HG03108 (cell line): ENCODE results near the gene SPON2.

Experiments used
- ATAC-seq: cut with Tn5 transposase; IDR thresholded peaks from one replicate; pipeline ENCODE4 v1.9.1; 2021; ENCODE audit warnings: moderate library complexity; ENCODE audit not compliant: unreplicated experiment

Gene SPON2

DNA sequence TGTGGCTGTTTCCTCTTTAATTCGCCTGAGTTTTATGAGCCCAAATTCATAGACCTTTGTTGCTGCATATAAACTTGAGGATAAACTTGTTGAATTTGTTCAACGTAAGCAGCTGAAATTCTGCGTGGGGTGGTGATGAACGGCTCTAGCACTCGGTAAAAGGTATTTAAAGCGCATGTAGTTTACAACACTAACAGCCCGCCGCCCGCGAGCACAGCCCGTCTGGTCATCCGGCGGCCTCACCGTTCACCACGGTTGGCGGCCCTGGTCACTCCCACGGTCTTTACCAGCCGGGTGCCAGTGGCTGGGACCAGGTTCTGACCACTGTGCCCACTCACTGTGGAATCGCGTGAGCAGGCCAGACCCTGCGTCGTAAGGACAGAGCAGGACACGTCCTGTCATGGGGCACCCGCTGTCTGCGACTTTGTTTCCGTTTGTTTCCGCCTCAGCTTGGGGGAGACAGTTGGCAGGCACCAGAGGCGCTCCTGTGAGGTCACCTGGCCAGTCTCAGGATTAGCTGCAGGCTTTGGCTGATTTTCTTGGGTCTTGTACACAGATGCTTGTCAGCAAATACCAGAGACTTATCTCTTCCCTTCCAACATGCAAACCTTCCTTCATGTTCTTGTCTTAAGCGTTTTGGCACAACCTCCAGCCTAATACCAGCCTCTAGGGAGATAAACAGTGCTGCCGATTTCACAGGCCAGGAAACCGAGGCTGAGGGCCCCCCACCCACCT, 36.8 kb upstream of the SPON2 start:
- ATAC-seq: no peak

DNA sequence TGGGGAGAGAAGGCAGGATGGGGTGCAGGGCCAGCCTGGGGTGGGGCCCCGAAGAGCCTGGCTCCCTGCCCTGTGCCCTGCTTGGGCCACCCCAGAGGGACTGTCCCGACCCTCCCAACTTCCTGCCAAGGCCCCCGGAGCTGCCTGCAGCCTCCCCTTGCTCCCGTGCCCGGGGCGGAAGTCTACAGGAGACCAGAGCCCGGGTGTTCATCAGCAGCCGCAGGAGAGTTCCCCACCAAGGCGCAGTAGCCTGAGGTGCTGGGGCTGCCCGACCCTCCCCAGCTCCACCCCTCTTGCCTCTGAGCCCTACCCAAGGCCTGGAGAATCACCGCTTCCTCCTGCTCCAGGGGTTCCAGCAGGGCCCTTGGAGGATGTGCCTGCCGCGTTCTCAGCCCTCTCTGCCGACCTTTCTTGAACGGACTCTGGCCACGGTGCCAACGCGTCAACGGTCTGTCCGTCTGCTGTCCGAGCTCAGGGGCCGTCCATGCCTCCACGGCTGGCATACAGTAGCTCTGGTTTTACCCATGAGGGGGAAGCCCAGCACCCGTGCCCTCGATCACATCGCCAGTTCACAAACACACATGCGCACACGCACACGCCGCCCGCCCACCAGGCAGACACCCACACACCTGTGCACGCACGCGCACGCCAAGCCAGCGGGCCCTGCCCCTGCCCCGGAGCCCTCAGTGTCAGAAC, 36.0 kb upstream of the SPON2 start:
- no peak for ATAC-seq

DNA sequence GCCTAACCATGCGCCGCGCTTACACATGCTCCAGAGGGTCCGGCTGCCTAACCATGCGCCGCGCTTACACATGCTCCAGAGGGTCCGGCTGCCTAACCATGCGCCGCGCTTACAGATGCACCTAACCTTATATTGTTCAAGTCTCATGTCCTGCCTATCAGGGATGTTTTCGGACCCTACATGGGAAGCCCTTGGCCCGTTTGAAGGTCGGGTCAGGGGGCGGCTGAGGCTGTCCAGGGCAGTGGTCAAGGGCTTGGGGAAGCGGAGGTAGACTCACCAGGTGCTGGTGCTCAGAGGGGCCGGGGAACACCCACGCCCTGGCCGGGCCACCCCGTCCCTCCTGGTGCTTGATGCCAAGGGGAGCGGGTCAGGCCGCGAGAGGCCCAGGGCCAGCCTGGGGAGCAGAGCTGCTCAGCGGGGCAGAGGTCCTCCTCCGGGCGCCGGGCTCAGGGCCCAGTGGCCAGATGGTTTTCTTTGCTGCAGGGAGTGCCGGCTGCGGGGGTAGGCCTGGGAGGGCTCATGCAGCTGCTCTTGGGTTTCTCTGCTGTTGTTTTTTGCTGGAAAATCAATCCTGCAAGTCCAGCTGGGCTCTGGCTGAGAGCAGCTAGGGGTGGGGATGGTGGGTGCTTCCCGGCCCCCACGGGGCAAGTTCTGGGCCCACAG, 35.4 kb upstream of the SPON2 start:
- no peak for ATAC-seq

DNA sequence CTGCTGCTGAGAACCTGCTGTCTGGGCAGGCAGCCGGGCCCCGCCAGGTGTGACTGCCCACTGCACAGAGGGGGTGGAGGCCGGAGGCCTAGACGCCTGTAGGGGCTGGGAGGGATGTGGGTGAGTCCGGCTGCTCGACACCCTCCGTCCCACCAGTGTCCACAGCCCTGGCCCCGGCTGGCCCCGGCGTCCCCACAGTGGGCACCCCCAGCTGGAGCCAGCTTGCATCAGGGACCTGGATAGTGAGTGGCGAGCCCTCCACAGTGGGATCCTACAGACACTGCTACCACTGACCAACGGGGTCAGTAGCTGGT, 34.7 kb upstream of the SPON2 start:
- no peak for ATAC-seq

DNA sequence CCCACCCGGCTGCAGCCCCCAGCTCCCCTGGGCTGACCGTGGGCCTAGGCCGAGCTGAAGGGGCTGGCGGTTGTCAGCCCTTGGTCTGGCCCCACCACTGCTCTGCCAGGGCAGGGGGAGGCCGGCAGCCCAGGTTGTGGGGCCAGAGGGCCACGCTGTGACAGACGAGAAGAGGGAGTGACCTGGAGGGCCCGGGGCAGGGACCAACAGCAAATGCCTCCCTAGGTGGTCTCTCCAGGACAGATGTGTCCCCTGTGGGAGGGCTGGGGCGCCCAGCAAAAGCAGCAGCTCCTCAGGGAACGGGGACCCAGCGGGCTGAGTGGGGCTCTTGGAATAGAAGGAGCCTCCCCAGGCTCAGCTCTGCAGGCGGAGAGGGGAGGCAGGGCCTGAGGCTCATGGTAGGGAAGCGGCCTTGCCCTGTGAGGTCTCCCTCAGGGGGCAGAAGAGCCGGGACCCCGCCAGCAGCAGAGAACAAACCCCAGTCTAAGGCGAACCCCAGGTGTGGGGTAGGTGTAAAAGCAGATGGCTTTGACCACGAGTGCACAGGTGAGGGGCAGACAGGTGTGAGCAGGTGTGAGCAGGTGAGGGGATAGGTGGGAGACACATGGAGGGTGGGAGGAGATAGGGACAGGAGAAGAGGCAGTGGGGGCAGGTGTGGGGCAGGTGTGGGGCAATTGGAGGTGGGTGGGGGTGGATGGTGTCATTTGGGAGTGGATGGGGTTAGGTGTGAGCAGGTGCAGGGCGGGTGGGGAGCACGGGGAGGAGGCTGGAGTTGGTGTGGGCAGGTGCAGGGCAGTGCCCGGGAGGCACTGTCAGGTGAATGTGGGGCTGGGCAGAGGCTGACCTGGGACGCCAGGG, 34.1 kb upstream of the SPON2 start:
- no peak for ATAC-seq

DNA sequence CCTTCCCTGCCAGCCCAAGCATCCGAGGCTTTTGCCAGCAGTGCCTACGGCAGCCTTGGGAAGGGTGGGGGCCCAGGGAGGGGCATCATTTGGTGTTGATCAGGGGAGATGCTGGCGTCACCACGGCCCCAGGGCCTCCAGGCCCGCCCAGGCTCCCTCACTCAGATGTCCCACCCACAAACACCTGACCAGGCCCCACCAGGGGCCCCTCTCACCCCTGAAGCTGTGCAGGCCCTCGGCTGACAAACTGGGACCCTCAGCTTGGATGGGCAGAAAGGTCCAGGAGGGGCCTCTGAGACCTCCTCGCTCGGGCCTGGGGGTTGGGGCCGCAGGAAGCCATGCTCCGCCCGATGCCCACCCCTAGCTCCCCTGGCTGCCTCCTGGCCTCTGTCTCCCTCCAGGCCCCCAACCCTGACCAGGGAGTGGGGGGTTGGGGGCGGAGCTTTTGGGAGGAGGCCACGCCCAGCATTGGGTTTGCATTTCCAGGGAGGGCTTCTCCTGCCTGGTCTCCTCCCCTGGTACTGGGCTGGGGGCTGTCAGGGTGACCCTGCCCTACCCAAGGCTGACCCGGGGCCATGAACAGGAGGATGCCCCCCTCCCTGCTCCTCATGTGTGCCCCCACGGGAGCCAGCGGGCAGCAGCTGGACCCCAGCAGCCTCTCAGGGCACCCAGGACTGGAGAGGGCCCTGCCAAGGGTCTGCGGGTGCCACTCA, 33.4 kb upstream of the SPON2 start:
- ATAC-seq: no peak

DNA sequence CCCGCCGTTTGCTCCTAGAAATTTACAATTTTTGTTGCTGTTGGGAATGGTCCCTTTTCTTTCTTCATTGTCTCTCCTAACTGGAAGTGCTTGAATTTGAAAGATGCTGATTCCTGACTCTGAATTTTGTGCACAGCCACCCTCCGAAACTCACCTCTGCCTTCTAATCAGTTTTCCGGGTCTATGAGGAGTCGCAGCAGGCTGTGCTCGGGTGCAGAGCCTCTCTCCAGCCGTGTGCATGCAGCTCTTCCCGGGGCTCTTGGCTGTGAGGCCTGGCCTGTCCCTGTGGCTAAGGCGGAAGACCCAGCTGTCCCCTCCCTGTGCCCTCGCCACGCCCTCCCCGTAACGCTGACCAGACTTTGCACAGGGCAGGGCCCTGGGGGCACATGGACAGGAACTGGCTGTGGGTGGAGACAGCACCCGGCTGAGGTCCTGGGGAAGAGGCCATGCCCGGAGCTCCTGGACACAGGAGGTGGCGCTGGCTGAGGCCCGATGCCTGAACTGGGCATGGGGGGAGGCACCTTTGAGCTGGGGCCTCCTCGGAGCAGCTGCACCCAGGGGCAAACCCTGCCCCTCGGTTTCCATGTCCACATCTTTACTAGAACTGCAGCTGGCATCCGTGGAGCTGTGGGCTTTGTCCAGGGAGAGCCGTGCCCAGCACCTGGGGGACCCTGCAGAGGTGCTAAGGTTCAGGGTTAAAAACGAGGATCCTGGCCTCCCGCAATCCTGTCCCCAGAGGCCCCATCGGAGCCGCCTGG, 32.6 kb upstream of the SPON2 start:
- ATAC-seq: no peak

DNA sequence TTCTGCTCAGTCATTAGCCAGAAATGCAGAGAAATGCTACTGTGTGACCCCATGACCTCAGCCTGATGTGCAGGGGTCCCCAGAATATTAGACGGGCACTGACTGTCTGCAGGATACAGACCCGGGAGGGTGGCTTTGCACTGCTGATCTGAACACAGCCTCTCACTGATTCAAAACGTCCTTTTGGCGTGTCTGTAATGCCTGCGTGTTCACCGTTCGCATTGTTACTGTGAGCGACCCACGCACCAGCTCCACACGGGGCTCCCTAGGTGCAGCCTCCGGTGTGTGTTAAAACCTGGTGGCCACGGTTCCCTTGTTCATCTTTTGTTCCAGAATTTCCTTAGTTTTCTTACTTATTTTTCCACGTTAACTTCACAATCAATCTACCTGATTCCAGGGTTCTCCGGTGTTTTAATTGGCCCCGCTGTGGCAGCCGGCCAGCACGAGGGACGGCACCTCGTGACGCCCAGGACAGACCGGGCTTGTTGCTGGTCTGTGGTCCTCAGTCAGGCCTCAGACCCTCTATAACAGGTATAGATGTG, 32.0 kb upstream of the SPON2 start:
- ATAC-seq: no peak

DNA sequence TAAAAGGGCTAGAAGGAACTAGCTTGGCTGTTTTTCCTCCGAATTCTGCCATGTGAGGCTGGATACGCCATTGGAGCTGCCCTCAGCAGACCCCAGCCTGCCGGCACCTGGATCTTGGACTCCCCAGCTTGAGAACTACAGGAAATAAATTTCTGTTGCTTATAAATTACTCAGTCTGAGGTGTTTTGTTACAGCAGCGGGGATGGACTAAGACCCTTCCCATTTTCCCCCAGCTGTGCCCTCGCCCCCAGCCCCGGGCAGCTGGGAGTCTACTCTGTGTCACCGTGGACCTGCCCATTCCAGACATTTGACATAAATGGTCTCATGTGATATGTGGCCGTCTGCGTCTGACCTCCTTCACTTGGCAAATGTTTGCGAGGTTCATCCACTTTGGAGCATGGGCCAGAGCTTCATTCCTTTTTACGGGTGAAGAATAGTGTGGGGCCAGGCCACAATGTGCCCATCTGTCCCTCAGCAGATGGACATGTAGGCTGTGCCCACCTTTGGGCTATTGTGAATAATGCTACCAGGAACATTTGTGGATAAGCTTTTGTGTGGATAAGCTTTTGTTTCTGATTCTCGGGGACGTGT, 30.7 kb upstream of the SPON2 start:
- ATAC-seq: no peak

DNA sequence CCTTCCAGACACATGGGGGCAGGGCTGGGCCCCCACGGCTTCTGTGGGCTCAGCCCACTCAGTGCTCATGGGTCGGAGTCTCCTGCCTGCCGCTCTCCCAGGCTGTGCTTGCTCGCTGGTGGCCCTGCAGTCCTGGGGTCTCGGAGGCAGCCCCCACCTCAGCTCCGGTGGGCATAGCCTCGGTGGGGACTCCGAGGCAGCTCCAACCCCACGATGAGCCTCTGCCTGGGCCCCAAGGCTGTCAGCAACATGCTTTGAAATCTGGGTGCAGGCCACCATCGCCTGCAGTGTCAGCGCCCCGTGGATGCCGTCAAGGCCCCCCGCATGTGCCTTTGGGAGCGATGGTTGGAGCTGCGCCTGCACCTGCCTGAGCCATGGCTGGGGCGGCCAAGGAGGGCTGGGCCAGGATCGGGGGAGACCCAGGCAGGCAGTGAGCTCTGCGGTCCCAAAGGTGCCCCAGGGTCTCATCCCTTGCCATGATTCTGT, 30.2 kb upstream of the SPON2 start:
- ATAC-seq: no peak

DNA sequence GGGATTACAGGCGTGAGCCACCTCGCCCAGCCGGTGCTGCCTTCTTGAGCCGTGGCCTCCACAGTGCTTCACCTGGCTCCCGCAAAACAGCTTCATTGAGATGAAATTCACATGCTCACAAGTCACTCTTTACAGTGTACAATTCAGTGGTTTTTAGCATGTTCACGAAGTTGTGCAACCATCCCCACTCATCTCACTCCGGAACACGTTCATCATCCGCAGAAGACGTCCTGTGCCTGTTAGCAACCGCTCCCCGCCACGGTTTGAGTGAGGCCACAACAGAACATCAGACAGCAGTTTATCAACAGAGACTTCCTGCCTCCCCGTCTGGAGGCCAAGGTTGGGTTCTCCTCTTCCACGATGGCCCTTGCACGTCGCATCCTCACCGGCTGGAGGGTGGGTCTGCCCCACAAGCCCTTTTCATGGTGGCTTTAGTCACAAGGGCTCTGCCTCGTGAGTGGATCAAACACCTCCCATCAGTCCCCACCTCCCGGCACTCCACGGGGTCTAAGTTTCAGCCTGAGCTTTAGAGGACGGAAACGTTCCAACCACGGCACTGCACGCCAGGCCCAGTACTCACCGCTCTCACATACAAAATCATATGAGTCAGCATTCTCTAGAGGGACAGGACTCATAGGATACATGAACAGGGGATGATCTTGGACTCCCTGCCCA, 29.6 kb upstream of the SPON2 start:
- ATAC-seq: peak; percentile 29

DNA sequence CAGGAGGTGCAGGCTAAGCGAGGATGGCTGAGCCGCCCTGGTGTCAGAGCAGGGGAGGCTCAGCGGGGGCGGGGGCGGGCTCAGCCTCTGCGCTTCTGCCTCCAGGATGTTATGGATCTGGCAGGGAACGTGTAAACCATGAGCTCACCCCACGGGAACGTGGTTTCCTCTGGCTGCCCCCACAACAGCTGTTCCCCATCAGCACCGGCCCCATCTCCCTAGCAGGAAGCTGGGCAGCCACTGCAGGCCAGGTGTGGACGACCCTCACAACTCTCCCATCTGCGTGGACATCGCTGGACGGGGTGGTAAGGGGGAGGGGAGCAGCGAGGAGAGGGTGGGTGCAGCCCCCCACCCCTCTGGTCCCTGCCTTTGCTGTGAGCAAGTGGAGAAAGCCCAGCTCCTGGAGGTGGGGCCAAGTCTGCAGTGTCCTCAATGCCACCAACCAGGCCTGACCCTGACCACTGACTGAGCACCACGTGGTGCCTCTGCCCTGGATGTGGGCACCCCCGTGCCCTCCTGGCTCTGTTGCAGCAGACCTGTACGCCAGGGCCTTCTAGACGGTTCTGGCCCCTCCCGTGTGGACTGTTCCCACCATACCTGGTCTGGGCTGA, 28.1 kb upstream of the SPON2 start:
- peak; percentile 10 for ATAC-seq

DNA sequence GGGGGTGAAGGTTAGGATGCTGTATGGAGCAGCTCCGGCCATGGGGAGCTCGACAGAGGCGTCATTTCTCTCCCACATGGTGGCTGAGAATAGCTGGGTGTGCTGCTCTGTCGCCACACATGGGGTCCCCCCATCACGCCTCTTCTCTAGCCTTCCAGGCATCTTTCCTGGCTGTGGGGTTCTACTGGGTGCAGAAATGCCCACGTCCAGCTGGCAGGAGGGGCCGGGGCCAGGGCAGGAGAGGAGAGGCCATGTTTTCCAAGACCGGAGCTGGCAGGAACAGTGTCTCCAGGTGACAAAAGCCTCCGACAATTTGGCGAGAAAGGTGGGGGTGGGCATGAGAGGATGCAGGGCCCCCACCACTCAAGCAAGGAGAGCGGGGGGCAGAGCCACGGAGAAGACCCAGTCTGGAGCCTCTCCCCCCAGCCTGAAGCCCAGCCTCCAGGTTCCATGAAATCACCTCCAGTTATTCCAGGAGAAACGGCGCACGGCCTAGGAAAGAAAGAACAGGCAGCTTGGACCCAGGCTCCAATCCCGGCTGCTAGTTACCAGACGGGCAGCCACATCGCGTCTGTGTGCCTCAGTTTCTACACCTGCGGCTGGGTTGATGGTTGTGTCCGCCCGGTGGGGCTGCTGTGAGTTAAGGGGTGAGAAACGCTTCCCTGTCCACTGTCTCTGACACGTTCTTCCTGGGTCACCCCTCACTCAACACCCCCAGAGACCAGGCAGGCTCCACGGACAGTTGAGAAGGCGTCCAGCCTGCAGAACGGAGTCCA, 27.4 kb upstream of the SPON2 start:
- ATAC-seq: no peak

DNA sequence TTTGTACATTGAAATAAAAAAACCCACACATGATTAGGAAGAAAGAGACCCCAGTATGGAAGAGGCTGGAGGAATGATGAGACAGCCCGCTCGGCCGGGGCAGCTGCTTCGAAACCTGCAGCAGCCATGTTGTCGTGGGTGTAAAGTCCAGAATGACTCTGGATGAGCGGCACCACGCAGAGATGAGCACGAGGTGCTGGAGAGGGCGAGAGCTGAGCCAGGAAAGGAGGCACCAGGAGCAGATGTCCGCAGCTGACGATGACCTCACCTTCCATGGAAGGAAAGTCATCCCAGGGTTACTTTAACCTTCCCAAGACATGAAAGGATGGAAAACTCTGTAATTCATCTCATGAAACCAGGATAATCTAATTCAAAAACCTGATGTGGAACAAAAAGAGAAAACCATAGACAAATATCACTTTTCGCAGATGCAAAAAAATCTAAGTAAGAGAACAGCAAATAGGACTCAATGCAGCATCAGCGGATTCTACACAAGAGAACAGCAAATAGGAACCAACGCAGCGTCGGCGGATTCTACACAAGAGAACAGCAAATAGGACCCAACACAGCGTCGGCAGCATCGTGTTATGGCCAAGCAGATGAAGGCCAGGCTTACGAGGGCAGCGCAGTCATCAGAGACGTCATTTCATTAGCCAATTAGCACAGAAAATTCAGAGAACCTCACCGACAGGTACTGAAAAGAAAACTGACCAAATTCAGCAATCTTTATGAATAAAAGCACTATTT, 25.9 kb upstream of the SPON2 start:
- ATAC-seq: no peak

DNA sequence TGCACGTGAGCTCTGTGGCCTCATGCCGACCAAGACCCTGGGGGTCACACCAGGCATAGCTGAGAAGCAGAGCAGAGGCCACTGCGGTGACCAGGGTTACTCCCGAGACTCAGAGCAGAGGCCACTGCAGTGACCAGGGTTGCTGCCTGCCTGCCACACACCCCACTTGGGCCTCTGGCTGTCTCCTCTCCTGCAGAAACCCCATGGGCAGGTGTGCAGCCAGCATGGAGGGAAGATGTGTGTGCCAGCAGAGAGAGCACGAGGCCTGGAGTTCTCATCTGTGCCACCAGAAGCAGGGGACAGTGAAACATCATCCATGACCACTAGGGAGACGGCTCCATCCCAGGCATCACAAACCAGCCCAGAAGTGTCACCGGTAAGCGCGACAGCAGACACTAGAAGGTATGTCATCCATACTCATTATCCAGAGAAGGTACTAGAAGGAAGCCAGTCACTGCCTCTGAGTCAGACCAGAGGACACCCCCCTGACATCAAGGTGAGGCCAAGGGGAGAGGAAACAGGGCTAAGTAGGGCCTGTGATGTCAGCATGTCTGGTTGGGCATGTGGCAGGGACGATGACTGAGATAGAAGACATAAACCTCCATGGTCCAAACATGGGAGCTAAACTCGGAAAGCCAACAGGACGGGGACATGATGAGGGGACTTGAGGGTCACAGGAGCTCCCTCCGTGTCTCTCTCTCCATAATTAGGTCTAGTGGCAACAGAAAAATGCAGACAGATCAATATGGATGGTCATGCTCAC, 24.2 kb upstream of the SPON2 start:
- no peak for ATAC-seq

DNA sequence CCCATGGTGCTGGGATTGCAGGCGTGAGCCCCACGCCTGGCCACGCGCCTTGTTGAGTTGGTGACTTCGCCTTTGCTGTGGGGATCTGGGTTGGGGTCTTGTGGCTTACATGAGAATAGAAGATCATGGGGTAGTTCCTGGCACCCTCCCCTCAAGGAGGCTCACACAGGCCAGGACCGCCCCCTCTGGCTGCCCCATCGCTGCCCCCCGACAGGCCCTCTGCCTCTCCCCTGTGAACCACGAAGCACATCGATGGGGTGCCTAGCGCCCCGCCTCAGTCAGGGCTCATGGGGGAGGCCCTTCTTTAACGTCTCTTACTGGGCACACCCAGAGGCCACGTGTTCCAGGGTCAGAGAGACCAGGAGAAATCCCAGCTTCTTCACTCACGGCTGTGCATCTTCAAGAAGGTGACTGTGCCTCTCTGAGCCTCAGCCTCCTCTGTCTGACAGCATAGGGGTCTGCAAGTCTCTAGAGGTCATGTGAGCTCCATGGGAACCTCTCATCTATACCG, 23.6 kb upstream of the SPON2 start:
- no peak for ATAC-seq
